Ovary (tissue), 3 donors: ENCODE data around the gene SLC6A1.

Experiments used
- CTCF ChIP-seq, 3 donors: fragments of 450-650 bp in 2 of 3; fragments of 200-600 bp in 1 of 3; IDR thresholded peaks; one replicate each; pipeline versions ENCODE4 v1.5.1 to v1.8.0; 2016 to 2022; ENCODE audit warnings: antibody characterized with exemption in 3 of 3, mild to moderate bottlenecking in 1 of 3
- EP300 ChIP-seq: sonication (generic); formaldehyde crosslinking; IDR thresholded peaks from one replicate; pipeline ENCODE4 v1.6.1; 2017; ENCODE audit warnings: antibody characterized with exemption
- POLR2A ChIP-seq: fragments of 450-650 bp; IDR thresholded peaks from one replicate; pipeline ENCODE4 v1.6.1; 2017; ENCODE audit warnings: antibody characterized with exemption, mild to moderate bottlenecking, moderate library complexity
- donor health status: DM: no; HTN: no; CAD: no.

GRCh38 chr3:10956531-10956930 is 36.0 kb upstream of the SLC6A1 start:
- TF ChIP-seq CTCF (IDR thresholded peaks at IDR 0.05) (no peak), EP300 (no peak), POLR2A (no peak)
